Left kidney (tissue), 8 donors: ENCODE measurements around the gene CRISPLD2. TPM values are rescaled to one million over a fixed set of nuclear protein-coding genes. Genes with fewer than 3 reads are reported as not detected.

Experiments used
- DNase-seq: peaks from one replicate; pipeline ENCODE4 v3.0.0-alpha.2; 2013
- long read RNA-seq, 8 donors: transcript quantifications; one replicate each; lab custom pipeline, GENCODE V29; 2026
- polyA plus RNA-seq: library from polyadenylated mRNA; unstranded; fragments of 120-200 nt; gene quantifications from one replicate; pipeline ENCODE4 v1.2.1, GENCODE V29; 2013; ENCODE audit not compliant: insufficient read length

Gene CRISPLD2
- polyA plus RNA-seq, result 6.1 TPM
- long read RNA-seq, donor 1, result 0 reads
- long read RNA-seq, donor 2, partial matches to known transcripts, result 0 of 2 reads
- long read RNA-seq, donor 2, other reads (novel, unspliced or antisense), result 0 of 2 reads
- long read RNA-seq, donor 3, result 0 reads
- long read RNA-seq, donor 4, result 0 reads
- long read RNA-seq, donor 5, full-length matches to known transcripts, result 2 of 2 reads
- long read RNA-seq, donor 5, partial matches to known transcripts, result 0 of 2 reads
- long read RNA-seq, donor 5, other reads (novel, unspliced or antisense), result 0 of 2 reads
- long read RNA-seq, donor 6, full-length matches to known transcripts, result 1 of 8 reads
- long read RNA-seq, donor 6, partial matches to known transcripts, result 0 of 8 reads
- long read RNA-seq, donor 6, other reads (novel, unspliced or antisense), result 7 of 8 reads
- long read RNA-seq, donor 7, result 0 reads
- long read RNA-seq, donor 8, full-length matches to known transcripts, result 1 of 1 reads
- long read RNA-seq, donor 8, partial matches to known transcripts, result 0 of 1 reads
- long read RNA-seq, donor 8, other reads (novel, unspliced or antisense), result 0 of 1 reads

DNA sequence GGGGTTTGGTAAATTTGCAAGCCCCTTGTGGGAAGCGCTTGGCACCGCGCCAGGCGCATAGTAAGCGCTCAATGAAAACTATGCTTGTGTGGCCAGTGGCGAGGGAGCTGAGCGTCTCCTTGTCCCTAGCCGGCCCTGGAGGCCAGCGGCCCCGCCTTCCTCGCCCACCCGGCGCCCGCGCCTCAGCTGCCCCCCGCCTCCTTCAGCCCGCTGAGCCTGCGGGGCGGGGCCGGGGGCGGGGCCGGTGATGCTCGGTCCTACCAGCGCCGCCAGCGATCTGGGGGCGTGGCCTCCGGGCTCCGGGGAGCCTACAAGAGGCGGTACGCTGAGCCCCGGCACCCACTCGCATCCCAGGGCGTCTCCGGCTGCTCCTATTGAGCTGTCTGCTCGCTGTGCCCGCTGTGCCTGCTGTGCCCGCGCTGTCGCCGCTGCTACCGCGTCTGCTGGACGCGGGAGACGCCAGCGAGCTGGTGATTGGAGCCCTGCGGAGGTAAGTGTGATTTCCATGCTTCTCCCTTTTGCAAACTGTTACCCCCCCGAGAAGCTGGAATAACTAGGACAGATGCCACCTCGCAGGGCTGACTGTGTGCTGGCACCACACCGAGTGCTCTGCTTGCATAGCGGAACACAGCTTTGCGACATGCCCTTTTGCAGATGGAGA is at the start of gene CRISPLD2:
CRISPLD2 (plus strand) TSS at position 342 of the 661 bp plus-strand sequence. CDS start 18,511 bp downstream, outside the sequence.
- DNase-seq, result peak; percentile 94

DNA sequence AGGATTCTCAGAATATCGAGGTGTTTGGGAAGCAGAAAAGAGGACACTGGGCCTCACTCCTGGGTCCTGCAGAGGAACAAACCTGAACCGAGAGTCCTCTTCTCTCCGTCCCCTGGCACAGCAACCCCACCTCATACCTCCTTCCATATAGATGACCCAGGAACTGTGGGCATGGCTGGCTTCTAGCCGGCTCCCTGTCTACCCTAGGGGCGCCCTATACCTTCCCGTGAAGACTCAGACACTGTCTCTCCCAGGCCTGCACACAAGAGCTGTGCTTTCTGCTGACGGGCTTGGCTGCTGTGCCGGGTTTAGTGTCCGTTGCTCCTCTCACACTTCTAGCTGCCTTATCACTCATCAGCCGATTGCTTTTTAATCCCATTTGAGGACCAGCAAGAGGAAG is 46.5 kb upstream of the CRISPLD2 start:
- DNase-seq, result no peak

GRCh38 chr16:84774810-84775209 is 45.0 kb upstream of the CRISPLD2 start:
- no peak for DNase-seq

DNA sequence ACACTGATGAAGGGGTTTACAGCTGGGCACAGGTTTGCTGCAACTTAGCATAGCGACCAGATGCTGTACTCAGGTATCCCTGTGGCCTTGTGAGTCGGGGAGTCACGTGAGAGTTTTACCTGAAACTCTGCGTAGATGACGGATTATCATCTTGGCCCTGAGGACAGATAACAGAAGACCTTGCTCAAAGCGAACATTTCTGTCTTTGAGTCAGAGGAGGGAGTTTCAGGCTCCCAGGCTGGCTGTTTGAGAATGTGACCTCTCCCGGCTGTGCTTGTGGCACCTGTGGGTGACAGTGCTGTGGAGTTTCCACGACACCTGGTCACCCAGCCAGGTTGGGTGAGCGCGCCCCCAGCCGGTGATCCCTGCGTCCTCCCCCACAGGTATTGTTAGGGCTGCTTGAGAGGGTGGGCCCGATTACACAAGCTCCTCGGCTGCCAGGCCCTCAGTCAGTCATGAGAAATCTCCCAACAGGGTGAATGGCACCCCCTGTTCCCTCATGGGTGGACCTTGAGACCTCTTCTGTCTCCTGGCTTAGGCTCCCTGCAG is 44.4 kb upstream of the CRISPLD2 start:
- DNase-seq, result no peak

GRCh38 chr16:84777435-84777834 is 42.4 kb upstream of the CRISPLD2 start:
- DNase-seq, result no peak

DNA sequence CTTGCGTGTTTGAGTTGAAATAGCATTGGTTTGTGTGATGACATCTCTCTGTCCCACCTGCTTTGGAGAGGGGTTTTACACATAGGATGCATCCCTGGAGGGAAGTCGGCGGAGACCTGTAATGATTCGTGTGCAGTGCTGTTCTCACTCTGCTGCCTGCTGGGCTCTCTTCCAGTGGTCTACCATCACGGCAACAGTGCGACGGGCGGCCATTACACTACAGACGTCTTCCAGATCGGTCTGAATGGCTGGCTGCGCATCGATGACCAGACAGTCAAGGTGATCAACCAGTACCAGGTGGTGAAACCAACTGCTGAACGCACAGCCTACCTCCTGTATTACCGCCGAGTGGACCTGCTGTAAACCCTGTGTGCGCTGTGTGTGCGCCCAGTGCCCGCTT is 41.1 kb upstream of the CRISPLD2 start:
- DNase-seq, result no peak

DNA sequence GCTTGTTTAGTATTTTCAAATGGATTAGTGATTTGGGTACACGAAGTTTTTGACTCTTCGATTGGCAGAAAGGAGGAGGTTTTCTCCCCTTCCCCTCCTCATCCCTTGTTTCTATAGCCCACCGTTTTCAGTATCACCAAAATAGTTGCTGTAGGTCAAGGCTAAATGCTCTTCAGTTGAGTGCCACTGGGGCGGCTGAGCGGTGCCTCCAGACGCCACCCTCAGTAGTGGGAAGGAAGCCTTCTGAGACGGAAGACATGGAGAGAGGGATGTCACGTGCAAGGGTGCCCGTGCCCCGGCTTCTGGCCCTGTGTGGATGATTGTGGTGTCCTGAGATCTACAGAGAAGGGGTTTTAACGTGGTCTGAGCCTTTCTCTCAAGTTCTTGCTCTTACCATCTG is 39.7 kb upstream of the CRISPLD2 start:
- DNase-seq, result no peak

DNA sequence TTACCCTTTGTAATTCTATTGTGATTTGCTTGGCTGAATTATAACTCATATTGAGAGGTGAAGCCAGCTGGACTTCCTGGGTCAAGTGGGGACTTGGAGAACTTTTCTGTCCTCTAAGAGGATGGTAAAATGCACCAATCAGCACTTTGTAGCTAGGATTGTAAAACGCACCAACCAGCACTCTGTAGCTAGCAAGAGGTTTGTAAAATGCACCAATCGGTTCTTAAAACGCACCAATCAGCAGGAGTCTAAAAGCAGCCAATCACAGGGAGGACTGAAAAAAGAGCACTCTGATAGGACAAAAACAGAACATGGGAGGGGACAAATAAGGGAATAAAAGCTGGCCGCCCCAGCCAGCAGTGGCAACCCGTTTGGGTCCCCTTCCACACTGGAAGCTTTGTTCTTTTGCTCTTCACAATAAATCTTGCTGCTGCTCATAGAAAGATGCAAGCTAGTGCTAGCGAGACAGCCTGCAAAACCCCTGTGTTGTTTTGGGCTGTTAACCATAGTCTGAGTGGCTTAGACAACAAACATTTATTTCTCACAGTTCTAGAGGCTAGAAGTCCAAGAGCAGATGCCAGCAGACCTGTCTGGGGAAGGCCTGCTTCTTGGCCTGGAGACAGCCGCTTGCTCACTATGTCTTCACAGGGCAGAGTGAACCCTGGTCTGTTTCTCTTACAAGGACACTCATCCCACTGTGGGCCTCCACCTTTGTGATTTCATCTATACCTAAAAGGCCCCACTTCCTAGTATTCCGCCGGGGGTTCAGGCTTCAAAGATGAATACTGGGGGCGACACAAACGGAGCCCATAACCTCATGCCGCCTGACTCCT is 39.0 kb upstream of the CRISPLD2 start:
- DNase-seq, result no peak

GRCh38 chr16:84782846-84783245 is 36.9 kb upstream of the CRISPLD2 start:
- DNase-seq, result no peak

DNA sequence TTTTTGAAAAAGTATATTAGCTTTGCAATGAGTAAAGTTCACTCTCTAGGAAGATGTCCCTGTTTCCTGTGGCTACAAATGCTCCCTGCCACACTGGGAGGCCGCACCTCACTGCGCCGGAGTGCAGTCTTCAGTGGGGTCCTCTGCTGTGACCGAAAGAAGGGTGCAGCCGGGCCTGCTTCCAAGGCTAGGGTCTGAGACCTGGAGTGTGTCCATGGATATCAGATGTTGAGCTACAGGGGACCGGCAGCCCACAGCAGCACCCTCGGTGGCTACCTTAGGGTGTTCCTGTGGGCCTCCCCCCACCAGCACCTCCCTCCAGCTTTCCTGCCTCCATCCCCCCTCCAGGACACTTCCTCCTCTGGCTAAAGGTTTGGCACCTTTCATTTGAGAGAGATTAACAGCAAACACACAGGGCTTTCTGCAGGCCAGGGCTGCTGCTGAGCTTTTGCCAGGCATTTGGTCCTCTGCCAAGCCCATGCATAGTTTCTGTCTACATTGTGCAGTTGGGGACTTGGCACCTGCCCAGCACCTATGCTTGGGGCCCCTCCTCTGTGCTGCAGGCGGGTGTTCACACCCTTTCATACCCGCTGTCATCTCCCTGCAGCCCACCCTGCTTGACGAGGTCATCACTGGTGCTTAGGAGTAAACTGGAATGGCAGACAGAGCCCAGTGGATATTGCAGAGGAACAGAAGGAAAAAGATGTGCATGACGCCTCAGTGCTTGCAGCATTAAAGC is 33.8 kb upstream of the CRISPLD2 start:
- no peak for DNase-seq

DNA sequence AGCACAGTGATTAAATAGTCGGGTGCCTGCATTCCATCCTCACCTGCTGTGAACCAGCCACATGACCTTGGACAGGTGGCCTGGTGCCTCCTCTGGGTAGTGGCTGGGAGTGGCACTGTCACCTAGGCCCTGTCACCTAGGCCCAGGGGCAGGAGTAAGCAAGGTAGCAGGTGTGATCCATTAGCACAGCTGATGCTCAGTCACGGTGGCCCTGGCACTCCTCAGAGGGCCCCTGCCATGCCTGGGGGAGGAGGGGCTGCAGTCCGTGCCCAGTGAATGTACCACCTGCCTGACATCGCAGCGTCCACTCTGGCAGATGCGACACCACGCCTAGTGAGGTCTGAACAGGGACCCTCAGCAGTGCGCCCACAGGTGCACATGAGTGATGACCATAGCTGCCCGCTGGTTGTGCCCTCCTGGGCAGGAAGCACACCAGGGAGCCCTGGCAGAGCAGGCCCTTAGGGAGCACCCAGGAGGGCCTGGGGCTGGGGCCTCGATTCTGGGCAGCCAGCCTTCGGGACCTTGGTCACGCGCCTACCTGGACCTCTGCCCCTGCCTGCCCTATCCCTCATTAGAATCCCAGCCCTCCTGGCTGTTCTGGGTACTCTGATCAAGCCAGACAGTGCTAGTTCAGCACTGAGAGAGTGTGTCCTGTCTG is 33.1 kb upstream of the CRISPLD2 start:
- DNase-seq, result no peak

DNA sequence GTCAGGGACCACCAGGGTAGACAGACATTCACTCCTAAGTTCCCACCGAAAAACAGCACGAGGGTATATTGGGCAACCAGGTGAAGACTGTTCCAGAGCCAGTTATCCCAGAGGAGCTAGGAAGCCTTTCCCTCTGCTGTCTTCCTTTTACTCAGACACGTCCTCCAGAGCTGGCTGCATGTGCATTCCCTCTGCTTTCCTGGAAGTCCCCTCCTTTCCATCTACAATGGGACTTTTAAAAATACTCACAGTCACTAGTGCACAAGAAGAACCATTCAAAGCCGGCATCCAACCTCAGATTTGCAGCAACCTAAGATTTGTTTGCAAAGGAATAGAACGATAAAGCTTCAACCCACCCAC is 32.5 kb upstream of the CRISPLD2 start:
- no peak for DNase-seq

DNA sequence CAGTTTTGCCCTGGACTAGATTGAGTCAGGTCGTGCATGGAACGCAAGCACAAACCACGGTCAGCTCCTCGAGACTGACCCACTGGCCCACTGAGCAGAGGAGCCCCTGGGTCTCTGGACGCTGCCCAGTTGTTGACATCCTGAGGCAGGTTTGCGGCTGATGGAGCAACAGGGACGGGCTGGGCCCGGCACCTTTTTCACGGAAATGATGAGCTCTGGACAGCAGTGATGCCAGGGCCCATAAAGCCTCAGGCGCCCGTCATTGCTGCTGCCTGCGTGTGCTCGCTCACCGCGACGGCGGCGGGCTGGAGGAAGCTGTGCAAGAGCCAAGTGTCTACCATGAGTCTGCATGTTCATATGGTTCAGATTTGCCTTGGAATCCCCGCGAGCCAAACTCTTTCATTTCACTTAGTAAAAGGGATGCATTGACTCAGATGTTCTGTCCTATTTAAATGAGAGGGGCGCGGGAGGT is 30.8 kb upstream of the CRISPLD2 start:
- DNase-seq, result no peak

DNA sequence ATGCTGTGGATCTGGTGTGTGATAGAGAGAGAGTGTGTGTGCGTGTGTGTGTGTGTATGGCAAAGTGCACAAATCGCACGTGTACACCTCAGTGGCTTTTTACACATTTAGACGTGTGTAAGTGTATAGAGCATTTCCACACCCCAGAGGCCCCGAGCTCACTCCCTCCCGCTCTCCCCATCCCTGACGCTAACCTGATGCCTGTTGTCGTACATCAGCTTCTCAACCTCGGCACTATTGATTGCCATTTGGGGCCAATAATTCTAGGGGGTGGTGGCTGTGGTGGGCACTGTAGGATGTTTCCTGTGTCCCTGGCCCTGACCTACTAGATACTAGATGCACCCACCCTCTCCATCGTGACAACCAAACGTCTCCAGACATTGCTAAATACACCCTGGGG is 30.4 kb upstream of the CRISPLD2 start:
- no peak for DNase-seq

- DNase-seq, result no peak
These were observed 29.5 kb upstream of the CRISPLD2 start for GRCh38 chr16:84790301-84790700.

DNA sequence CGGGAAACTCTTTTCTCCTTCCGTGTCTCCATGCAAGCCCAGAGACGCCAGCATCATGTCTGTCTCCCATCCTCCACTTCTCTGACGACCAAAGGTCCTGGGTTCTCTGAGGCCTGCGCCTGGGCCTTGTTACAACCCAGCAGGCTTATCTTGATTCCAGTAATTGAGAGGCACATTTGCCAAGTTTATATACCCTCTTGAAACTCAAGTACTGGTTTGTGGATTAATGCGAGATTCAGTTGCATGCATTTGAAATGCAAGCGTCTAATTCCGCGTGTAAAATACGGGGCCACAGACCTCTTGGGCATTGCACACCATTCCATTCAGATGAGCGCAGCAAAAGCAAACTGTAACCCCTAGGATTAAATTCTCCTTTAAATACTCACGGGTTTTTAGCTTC is 28.7 kb upstream of the CRISPLD2 start:
- no peak for DNase-seq

DNA sequence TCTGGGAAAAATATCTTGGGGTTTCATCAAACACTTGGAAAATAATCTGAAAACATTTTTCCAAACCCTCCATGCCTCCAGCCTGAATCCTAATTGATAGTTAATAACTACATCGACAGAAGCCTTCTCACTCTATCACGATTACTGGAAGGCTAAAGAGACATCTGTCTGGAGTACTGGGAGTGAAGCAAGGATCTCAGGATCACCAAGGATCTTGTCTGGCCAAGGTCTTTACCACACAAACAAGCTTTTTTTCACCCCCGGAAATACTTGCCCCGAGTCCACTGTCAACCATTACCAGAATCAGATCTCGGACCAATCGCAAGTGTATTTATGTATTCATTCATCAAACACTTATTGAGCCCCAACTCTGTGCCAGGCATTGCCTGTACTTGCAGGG is 28.3 kb upstream of the CRISPLD2 start:
- no peak for DNase-seq

- DNase-seq, result no peak
These were observed 25.6 kb upstream of the CRISPLD2 start for GRCh38 chr16:84794186-84794585.

- no peak for DNase-seq
These were observed 25.2 kb upstream of the CRISPLD2 start for GRCh38 chr16:84794626-84795025.

- DNase-seq, result peak; percentile 36
These were observed 24.3 kb upstream of the CRISPLD2 start for GRCh38 chr16:84795329-84796053.
